OCI-LY3 (cell line): ENCODE measurements around the gene IMMP2L.
"Not testable (repeated sequence)": the region's sequence is repeated elsewhere in the genome, so short reads cannot be mapped to it uniquely, and the experiment has no call there.

ENCODE experiments used
- H2AFZ ChIP-seq: fragments of 200-600, 300-600 bp; shearing (Covaris generic); 2 replicates; pipeline ENCODE4 v1.6.0; 2014; ENCODE audit warnings: antibody characterized with exemption, low read depth, low read length
- H3K27ac ChIP-seq: fragments of 200-600, 300-600 bp; sonication (generic); 2 replicates; pipeline ENCODE4 v1.5.1; 2014; ENCODE audit warnings: mild to moderate bottlenecking, low read length, moderate library complexity, mixed read lengths
- H3K27me3 ChIP-seq: fragments of 200-600, 300-600 bp; sonication (generic); 2 replicates; pipeline ENCODE4 v1.6.1; 2014; ENCODE audit warnings: low read depth, low read length, mixed read lengths
- H3K36me3 ChIP-seq: fragments of 200-600, 300-600 bp; sonication (generic); replicated peaks from 2 replicates; pipeline ENCODE3; 2014; ENCODE audit warnings: low read depth, low read length, mixed read lengths
- H3K4me1 ChIP-seq: fragments of 300-600, 200-600 bp; sonication (generic); 2 replicates; pipeline ENCODE4 v1.6.1; 2014; ENCODE audit warnings: low read length, mixed read lengths
- H3K4me2 ChIP-seq: fragments of 200-600, 300-600 bp; sonication (generic); 2 replicates; pipeline ENCODE4 v1.6.1; 2014; ENCODE audit warnings: low read length, mixed read lengths
- H3K4me3 ChIP-seq: fragments of 300-600, 200-600 bp; sonication (generic); 2 replicates; pipeline ENCODE4 v1.5.1; 2014; ENCODE audit warnings: antibody characterized with exemption, mild to moderate bottlenecking, low read length, moderate library complexity
- H3K79me2 ChIP-seq: fragments of 300-600, 200-600 bp; shearing (Covaris generic); 2 replicates; pipeline ENCODE4 v1.6.1; 2014; ENCODE audit warnings: mild to moderate bottlenecking, low read length, mixed read lengths
- H3K9ac ChIP-seq: fragments of 300-600, 200-600 bp; shearing (Covaris generic); 2 replicates; pipeline ENCODE4 v1.6.0; 2014; ENCODE audit warnings: mild to moderate bottlenecking, low read length, moderate library complexity
- H3K9me3 ChIP-seq: fragments of 200-600, 300-600 bp; shearing (Covaris generic); 2 replicates; pipeline ENCODE4 v1.6.1; 2014; ENCODE audit warnings: low read length, mixed read lengths; ENCODE audit not compliant: insufficient read depth
- H4K20me1 ChIP-seq: fragments of 200-600, 300-600 bp; sonication (generic); 2 replicates; pipeline ENCODE4 v1.6.1; 2016; ENCODE audit warnings: low read length, mixed read lengths; ENCODE audit not compliant: insufficient read depth
- CTCF ChIP-seq: fragments of 200-600, 300-600 bp; sonication (generic); IDR thresholded peaks from 2 replicates; pipeline ENCODE4 v1.5.1; 2014; ENCODE audit warnings: antibody characterized with exemption, low read length, low read depth
- EZH2phosphoT487 ChIP-seq: fragments of 200-600 bp; shearing (Covaris generic); IDR thresholded peaks from 2 replicates; pipeline ENCODE4 v1.6.1; 2018; ENCODE audit warnings: antibody characterized with exemption, mixed run types, low read depth

The IMMP2L gene

GRCh38 chr7:111290419-111290818 lies 271.9 kb downstream of the IMMP2L start:
- no peaks in the 10 kb centered on the region for H3K9me3 ChIP-seq
- H3K4me2 ChIP-seq = no peak overlapping the region
- no peaks in the 10 kb centered on the region for H3K79me2 ChIP-seq
- TF ChIP-seq EZH2phosphoT487 (no peak), CTCF (no peak)
- H4K20me1 ChIP-seq = no peaks in the 10 kb centered on the region
- no peaks in the 10 kb centered on the region for H3K27me3 ChIP-seq
- no peaks in the 10 kb centered on the region for H3K4me1 ChIP-seq
- no peak overlapping the region for H3K27ac ChIP-seq
- H3K9ac ChIP-seq = no peak overlapping the region
- H3K4me3 ChIP-seq = no peak overlapping the region
- H3K36me3 ChIP-seq = no peaks in the 10 kb centered on the region
- H2AFZ ChIP-seq = no peak overlapping the region

- not testable (repeated sequence) for H3K27ac ChIP-seq, H3K9me3 ChIP-seq
Measured at GRCh38 chr7:111288441-111288840, 273.9 kb downstream of the IMMP2L start.

GRCh38 chr7:111282626-111283025 lies 279.7 kb downstream of the IMMP2L start:
- Histone ChIP-seq H3K4me3 (no peak overlapping the region), H3K27me3 (no peaks in the 10 kb centered on the region), H3K9me3 (no peaks in the 10 kb centered on the region), H3K36me3 (no peaks in the 10 kb centered on the region), H4K20me1 (no peaks in the 10 kb centered on the region), H3K4me2 (no peak overlapping the region), H3K27ac (no peak overlapping the region), H2AFZ (no peak overlapping the region), H3K4me1 (no peaks in the 10 kb centered on the region), H3K79me2 (no peaks in the 10 kb centered on the region), H3K9ac (no peak overlapping the region)
- no peak for TF ChIP-seq EZH2phosphoT487
- no peak for TF ChIP-seq CTCF

More at GRCh38 chr7:111288441-111288840, 273.9 kb downstream of the IMMP2L start:
- not testable (repeated sequence) for H3K79me2 ChIP-seq, H3K4me3 ChIP-seq, H3K9ac ChIP-seq, H3K4me2 ChIP-seq, H3K27me3 ChIP-seq, H2AFZ ChIP-seq, H3K4me1 ChIP-seq, H4K20me1 ChIP-seq, H3K36me3 ChIP-seq

GRCh38 chr7:111274857-111275256 lies 287.4 kb downstream of the IMMP2L start:
- H2AFZ ChIP-seq = no peak overlapping the region
- no peaks in the 10 kb centered on the region for H4K20me1 ChIP-seq
- H3K27ac ChIP-seq = no peak overlapping the region
- H3K9me3 ChIP-seq = no peaks in the 10 kb centered on the region
- H3K27me3 ChIP-seq = no peaks in the 10 kb centered on the region
- no peak overlapping the region for H3K4me2 ChIP-seq
- H3K9ac ChIP-seq = no peak overlapping the region
- no peak for TF ChIP-seq CTCF
- TF ChIP-seq EZH2phosphoT487 = no peak
- H3K4me1 ChIP-seq = no peaks in the 10 kb centered on the region
- H3K36me3 ChIP-seq = no peaks in the 10 kb centered on the region
- no peak overlapping the region for H3K4me3 ChIP-seq
- H3K79me2 ChIP-seq = no peaks in the 10 kb centered on the region

GRCh38 chr7:111272092-111272491 lies 290.2 kb downstream of the IMMP2L start:
- TF ChIP-seq EZH2phosphoT487 = no peak
- no peak for TF ChIP-seq CTCF
- no peaks in the 10 kb centered on the region for H4K20me1 ChIP-seq
- no peak overlapping the region for H3K9ac ChIP-seq
- H3K4me2 ChIP-seq = no peak overlapping the region
- H3K79me2 ChIP-seq = no peaks in the 10 kb centered on the region
- H3K4me1 ChIP-seq = no peaks in the 10 kb centered on the region
- H3K9me3 ChIP-seq = no peaks in the 10 kb centered on the region
- no peaks in the 10 kb centered on the region for H3K36me3 ChIP-seq
- H3K4me3 ChIP-seq = no peak overlapping the region
- no peaks in the 10 kb centered on the region for H3K27me3 ChIP-seq
- H3K27ac ChIP-seq = no peak overlapping the region
- H2AFZ ChIP-seq = no peak overlapping the region

- not testable (repeated sequence) for H3K79me2 ChIP-seq, H3K4me3 ChIP-seq, H3K9me3 ChIP-seq, H4K20me1 ChIP-seq, H3K27me3 ChIP-seq, H3K27ac ChIP-seq, H3K36me3 ChIP-seq, H3K4me1 ChIP-seq, H3K4me2 ChIP-seq, H2AFZ ChIP-seq, H3K9ac ChIP-seq
Measured at GRCh38 chr7:111270794-111271193, 291.5 kb downstream of the IMMP2L start.
